Bronchial epithelial cell (primary cell): Measurements from ENCODE around the gene CABP4. TPM values are rescaled to one million over a fixed set of nuclear protein-coding genes. Genes with fewer than 3 reads are reported as not detected.
"Not testable (repeated sequence)": the region's sequence is repeated elsewhere in the genome, so short reads cannot be mapped to it uniquely, and the experiment has no call there.

ENCODE experiments used
- DNase-seq: peaks from one replicate; pipeline ENCODE4 v3.0.0-alpha.2; 2010; ENCODE audit warnings: low read depth
- FAIRE-seq: peaks from 2 replicates; lab custom pipeline; 2011; peaks lifted over from hg19 to GRCh38; lab: Jason Lieb, UNC
- H3K27me3 ChIP-seq: 2 replicates; pipeline ENCODE4 v1.5.1; 2011; ENCODE audit warnings: low read length; ENCODE audit not compliant: control insufficient read depth, insufficient read depth
- H3K36me3 ChIP-seq: 2 replicates; pipeline ENCODE4 v1.5.1; 2011; ENCODE audit warnings: low read length; ENCODE audit not compliant: control insufficient read depth, insufficient read depth
- H3K4me3 ChIP-seq: 2 replicates; pipeline ENCODE4 v1.5.1; 2011; ENCODE audit warnings: mild to moderate bottlenecking, low read depth, low read length, control low read depth
- total RNA-seq: library from RNA; depleted of rRNA; stranded (reverse); fragments of >200 nt; gene quantifications from 2 replicates; pipeline ENCODE4 v1.2.1, GENCODE V29; 2014
- TF ChIP-seq, protein P1 (sequence below): IDR thresholded peaks from 2 replicates; pipeline ENCODE4 v1.5.1; 2011; ENCODE audit warnings: mild to moderate bottlenecking, moderate library complexity, low read length, control low read depth, inconsistent platforms; ENCODE audit not compliant: insufficient read depth, severe bottlenecking

The CABP4 gene
- total RNA-seq, 1 donor from 2014 or later: not detected

DNA sequence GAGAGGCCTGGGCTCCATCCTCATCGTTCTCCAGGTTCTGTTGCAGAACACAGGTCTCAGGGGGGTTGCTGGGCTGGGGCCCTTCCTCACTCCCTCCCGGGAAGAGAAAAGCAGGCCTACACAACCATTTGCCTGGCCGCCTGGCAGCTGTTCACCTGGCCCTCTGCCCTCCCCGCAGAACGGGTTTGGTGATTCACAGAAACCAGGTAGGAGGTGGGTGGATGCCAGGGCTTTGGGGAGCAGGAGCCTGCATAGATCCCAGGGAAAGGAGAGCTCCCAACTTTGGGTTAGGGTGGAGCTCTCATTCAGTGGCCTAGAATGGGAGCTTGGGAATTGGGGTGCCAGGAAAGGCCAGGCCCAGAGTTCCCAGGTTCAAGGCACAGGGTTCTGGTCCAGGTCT, 12.9 kb downstream of the CABP4 start:
- TF ChIP-seq, protein P1, sequence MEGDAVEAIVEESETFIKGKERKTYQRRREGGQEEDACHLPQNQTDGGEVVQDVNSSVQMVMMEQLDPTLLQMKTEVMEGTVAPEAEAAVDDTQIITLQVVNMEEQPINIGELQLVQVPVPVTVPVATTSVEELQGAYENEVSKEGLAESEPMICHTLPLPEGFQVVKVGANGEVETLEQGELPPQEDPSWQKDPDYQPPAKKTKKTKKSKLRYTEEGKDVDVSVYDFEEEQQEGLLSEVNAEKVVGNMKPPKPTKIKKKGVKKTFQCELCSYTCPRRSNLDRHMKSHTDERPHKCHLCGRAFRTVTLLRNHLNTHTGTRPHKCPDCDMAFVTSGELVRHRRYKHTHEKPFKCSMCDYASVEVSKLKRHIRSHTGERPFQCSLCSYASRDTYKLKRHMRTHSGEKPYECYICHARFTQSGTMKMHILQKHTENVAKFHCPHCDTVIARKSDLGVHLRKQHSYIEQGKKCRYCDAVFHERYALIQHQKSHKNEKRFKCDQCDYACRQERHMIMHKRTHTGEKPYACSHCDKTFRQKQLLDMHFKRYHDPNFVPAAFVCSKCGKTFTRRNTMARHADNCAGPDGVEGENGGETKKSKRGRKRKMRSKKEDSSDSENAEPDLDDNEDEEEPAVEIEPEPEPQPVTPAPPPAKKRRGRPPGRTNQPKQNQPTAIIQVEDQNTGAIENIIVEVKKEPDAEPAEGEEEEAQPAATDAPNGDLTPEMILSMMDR: no peak
- Histone ChIP-seq H3K4me3 (peak overlapping the region; percentile 90), H3K36me3 (peaks cover 7% of the 10 kb centered on the region), H3K27me3 (no peaks in the 10 kb centered on the region)
- DNase-seq (peak; percentile 86), FAIRE-seq (no peak)

DNA sequence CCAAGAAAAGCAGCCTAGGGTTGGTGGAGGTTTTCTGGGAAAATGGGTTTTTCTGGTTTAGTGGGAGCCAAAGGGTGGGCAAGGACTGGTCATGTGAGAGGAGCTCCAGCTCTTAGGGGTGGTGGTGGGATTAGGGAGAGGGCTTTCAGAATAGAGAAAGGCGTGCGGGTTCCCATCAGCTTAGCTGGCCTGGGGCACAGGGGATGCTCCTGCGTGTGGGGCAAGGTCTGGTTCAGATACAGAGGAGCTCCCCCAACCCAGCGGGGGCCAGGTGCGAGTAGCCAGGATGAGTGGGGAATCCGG, 13.3 kb downstream of the CABP4 start:
- no peak for DNase-seq
- FAIRE-seq: no peak
- Histone ChIP-seq H3K36me3 (peaks cover 7% of the 10 kb centered on the region), H3K27me3 (no peaks in the 10 kb centered on the region), H3K4me3 (peak overlapping the region; percentile 90)
- TF ChIP-seq, protein P1: no peak

DNA sequence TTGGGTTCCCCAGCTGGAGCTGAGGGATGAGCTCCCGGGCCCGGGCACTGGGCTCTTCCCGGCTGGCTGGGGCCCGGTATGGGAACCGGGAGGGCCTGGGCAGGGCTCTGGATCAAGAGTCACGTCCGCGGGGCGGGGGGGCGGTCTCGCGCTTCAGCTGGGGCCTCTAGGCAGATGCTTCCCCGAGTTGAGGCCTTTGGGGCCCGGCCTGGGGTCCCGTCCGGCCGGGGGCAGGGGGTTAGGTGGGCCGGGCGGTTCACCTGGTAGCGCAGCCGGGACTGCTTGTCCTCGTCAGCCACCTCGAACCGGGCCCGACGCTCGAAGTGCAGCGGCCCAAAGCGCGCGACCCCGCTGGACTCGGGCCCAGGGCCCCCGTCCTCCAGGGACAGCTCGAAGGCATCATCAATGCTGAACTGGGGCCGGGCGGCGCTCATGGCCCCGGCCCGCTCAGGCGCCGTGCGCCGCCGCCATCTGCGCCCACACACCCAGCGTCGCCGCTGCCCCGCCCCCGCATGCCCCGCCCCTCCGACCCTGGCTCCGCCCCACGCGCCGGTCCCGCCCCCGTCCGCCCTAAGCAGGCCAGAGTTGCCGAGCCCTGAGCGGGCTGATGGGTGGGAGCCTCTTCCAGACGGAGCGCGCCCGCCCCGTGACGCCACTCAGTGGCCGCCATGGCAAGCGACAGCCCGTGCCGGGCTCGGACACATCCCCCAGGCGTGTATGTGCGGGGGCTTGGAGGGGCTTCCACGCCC, 13.8 kb downstream of the CABP4 start, which contains the start of gene TMEM134:
TSS of gene TMEM134 (minus strand) at position 493 of the 749 bp plus-strand sequence. CDS start at position 434, 59 bp downstream.
- peak; percentile 61 for DNase-seq
- Histone ChIP-seq H3K27me3 (no peaks in the 10 kb centered on the region), H3K36me3 (peaks cover 7% of the 10 kb centered on the region), H3K4me3 (peak within 1 kb of the TSS; percentile 90)
- TF ChIP-seq, protein P1: peak; percentile 55
- FAIRE-seq: no peak

DNA sequence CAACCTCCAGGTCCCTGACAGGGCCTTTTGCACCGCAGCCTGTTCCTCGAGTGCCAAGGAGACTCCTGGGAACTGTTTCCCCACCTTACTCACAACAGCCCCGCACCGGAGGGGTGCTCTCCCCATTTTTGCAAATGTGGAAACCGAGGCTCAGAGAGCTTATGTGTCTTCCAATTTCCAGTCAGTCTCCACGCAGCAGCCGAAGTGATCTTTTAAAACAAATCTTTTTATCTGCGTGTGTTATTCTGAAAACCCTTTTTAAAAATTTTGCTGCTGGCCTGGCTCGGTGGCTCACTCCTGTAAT, 14.3 kb downstream of the CABP4 start:
- Histone ChIP-seq H3K36me3 (peaks cover 6% of the 10 kb centered on the region), H3K27me3 (no peaks in the 10 kb centered on the region), H3K4me3 (peak overlapping the region; percentile 90)
- no peak for DNase-seq
- TF ChIP-seq, protein P1: no peak
- FAIRE-seq: no peak

DNA sequence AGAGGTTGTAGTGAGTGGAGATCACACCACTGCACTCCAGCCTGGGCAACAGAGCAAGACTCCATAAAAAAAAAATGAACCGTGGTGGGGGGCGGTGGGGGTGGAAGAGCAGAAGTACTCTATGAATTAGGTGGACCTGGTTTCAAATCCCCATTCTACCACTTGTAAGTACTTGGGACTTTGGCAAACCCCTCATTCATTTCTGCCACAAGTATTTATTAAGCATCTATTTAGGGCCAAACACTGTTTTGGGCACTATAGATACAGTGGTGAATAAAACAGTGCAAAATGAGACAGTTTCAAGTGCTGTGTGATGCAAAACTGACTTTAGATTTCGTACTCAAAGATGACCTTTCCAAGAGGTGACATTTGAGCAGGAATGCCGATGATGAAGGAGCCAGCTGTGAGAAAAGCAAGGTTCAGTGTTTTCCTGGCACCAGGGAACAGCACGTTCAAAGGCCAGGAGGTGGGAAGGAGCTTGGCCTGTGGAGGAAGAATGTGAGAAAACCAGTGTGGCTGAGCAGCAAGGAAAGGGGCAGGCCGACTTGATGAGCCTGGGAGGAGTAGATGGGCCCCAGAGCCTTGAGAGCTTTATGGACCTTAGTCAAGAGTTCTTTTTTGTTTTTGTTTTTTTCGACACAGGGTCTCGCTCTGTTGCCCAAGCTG, 15.3 kb downstream of the CABP4 start:
- Histone ChIP-seq H3K36me3 (peaks cover 6% of the 10 kb centered on the region), H3K4me3 (no peak overlapping the region), H3K27me3 (no peaks in the 10 kb centered on the region)
- TF ChIP-seq, protein P1: no peak
- FAIRE-seq: no peak
- DNase-seq: no peak

DNA sequence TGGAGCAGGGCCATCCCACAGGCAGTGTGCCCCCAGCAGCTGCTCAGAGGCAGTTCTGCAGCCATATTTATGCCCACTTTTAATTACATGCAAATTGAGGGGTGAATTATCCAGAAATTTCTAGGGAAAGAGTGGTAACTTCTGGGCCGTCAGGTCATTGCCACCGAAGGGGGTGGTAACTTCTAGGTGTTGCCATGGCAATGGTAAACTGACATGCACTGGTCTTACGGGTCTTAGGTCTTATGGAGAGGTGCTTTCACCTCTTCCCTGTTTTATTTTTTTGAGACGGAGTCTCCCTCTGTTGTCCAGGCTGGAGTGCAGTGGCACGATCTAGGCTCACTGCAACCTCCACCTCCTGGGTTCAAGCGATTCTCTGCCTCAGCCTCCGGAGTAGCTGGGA, 17.7 kb downstream of the CABP4 start:
- Histone ChIP-seq H3K27me3 (no peaks in the 10 kb centered on the region), H3K4me3 (no peak overlapping the region), H3K36me3 (no peaks in the 10 kb centered on the region)
- FAIRE-seq: no peak
- DNase-seq: no peak
- TF ChIP-seq, protein P1: no peak

DNA sequence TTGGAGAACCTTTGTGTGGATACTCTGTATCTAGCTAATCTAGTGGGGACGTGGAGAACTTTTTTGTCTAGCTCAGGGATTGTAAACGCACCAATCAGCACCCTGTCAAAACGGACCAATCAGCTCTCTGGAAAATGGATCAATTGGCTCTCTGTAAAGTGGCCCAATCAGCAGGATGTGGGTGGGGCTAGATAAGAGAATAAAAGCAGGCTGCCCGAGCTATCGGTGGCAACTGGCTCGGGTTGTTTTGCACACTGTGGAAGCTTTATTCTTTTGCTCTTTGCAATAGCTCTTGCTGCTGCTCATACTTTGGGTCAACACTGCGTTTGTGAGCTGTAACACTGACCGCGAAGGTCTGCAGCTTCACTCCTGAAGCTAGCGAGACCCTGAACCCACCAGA, 21.5 kb downstream of the CABP4 start:
- FAIRE-seq, DNase-seq, H3K4me3 ChIP-seq, H3K36me3 ChIP-seq, H3K27me3 ChIP-seq: not testable (repeated sequence)

DNA sequence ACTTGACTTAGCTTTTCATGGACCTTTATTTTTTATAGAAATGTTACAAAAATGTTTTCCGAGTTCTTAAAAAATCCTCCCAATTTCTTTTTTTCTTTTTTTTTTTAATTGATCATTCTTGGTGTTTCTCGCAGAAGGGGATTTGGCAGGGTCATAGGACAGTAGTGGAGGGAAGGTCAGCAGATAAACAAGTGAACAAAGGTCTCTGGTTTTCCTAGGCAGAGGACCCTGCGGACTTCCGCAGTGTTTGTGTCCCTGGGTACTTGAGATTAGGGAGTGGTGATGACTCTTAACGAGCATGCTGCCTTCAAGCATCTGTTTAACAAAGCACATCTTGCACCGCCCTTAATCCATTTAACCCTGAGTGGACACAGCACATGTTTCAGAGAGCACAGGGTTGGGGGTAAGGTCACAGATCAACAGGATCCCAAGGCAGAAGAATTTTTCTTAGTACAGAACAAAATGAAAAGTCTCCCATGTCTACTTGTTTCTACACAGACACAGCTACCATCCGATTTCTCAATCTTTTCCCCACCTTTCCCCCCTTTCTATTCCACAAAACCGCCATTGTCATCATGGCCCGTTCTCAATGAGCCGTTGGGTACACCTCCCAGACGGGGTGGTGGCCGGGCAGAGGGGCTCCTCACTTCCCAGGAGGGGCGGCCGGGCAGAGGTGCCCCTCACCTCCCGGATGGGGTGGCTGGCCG, 22.3 kb downstream of the CABP4 start:
- H3K4me3 ChIP-seq, H3K36me3 ChIP-seq, FAIRE-seq, DNase-seq, H3K27me3 ChIP-seq: not testable (repeated sequence)
